ENCODE results near the gene CLEC4M.

- no peak for TF ChIP-seq CTCF (IDR thresholded peaks at IDR 0.05; ENCODE audit: low read length)
- no peak for TF ChIP-seq EZH2 (IDR thresholded peaks at IDR 0.05; ENCODE audit: borderline replicate concordance, low read length)
Observed at GRCh38 chr19:7789447-7789846, 26.4 kb downstream of the CLEC4M start.
